Loucy (cell line): ENCODE measurements around the gene HSPG2.

Source experiments
- CTCF ChIP-seq: fragments of 200-600 bp; sonication (generic); conservative IDR thresholded peaks from 2 replicates; pipeline ENCODE4 v1.5.1; 2014; ENCODE audit warnings: mild to moderate bottlenecking, antibody characterized with exemption, low read length
- EZH2phosphoT487 ChIP-seq: fragments of 200-600 bp; IDR thresholded peaks from 2 replicates; pipeline ENCODE4 v1.6.1; 2018; ENCODE audit warnings: antibody characterized with exemption, mild to moderate bottlenecking, moderate library complexity, borderline replicate concordance

- no peak for TF ChIP-seq CTCF
- no peak for TF ChIP-seq EZH2phosphoT487
Measured at GRCh38 chr1:21869620-21870121, 67.4 kb downstream of the HSPG2 start.
